HFF-Myc (cell line): Measurements from ENCODE around the gene THY1.

ENCODE experiments used
- DNase-seq: peaks from one replicate; pipeline ENCODE4 v3.0.0-alpha.2; 2011; ENCODE audit warnings: low read depth; ENCODE audit errors: extremely low read depth
- H3K4me3 ChIP-seq: replicated peaks from 2 replicates; pipeline ENCODE4 v1.5.1; 2011; ENCODE audit warnings: low read depth, mild to moderate bottlenecking, control low read depth, low read length
- CTCF ChIP-seq: IDR thresholded peaks from 2 replicates; pipeline ENCODE4 v1.5.1; 2012; ENCODE audit warnings: mild to moderate bottlenecking, low read depth, low read length, control low read depth; ENCODE audit errors: missing control alignments

THY1 gene

GRCh38 chr11:119375337-119376196, 47.4 kb downstream of the THY1 start:
- H3K4me3 ChIP-seq = no peak overlapping the region
- no peak for TF ChIP-seq CTCF
- DNase-seq = no peak

DNA sequence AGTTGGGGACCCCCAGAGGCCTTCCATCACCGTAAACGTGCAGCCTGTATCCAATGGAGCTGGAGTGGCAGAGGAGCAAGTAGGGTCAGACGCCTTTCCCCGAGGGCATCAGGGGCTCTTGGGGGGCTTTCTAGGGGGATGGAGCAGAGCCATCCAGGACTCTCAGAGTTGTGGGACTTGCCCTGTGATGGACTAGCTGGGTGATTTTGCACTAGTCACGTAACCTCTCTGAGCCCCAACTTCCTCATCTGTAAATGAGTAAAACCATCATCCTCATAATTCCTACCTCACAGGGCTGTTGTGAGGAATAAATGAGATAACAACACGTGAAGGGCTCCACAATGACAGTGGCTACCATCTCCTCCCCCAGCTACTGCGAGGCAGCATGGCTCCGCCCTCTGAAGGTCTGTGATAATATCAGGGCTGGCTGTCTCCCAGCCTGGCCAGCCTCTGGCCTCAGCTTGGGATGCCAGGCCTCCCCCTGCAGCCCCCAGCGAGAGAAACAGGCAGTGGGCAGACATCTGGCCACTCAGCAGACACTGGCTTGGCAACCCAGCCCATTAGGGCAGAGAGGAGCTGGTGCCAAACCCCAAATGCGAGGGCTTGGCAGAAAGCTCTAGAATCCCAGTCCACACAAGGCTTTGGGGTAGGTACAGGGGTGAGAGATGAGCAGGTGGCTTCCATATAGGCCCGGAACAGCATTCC, 48.2 kb downstream of the THY1 start:
- no peak for TF ChIP-seq CTCF
- no peak for DNase-seq
- H3K4me3 ChIP-seq = no peak overlapping the region

GRCh38 chr11:119373921-119374631, 48.9 kb downstream of the THY1 start:
- TF ChIP-seq CTCF = peak; percentile 97
- no peak for DNase-seq
- no peak overlapping the region for H3K4me3 ChIP-seq

GRCh38 chr11:119373059-119373920, 49.7 kb downstream of the THY1 start:
- no peak for DNase-seq
- no peak for TF ChIP-seq CTCF
- no peak overlapping the region for H3K4me3 ChIP-seq

- no peak for DNase-seq
- TF ChIP-seq CTCF = no peak
- no peak overlapping the region for H3K4me3 ChIP-seq
These were observed 50.5 kb downstream of the THY1 start for GRCh38 chr11:119372260-119373058.
